ENCODE data around the gene TSPAN31.

Gene TSPAN31

DNA sequence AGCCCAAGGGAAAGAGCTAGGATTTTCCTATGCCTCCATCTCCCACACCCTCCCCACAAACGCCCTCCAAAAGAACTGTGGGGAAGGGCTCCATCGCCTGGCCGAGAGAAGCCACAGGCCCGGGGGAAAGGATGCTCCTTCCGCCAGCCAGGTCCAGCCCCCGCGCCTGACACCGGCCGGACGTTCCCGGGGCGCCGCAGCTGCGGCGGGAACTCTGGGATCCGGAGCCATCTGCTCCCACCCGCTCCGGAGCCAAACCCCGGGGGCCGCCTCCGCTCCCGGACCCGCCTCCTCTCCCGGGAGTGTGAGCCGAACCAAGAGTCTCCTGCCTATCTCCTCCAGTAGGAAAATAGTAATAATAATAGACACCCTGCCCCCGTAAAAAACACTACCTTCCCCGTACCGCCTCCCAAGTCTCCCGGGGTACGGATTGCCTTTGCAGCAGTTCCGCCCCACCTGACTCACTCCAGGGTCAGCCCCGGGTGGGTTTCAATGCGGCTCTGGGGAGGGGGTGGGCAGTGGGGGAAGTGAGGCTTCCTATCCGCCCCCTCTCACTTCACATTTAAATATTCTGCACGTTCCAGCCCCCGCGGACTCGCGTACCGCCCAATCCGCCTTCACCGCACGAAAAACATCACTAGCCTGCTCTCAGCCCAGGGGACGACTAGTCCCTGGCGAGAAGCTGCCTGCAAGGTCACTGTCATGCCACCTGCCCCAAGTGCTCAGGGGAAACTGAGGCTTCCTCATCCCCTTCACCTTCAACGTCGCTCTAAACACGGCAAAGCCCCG, 8.7 kb upstream of the TSPAN31 start:
- no peak for DNase-seq (ENCODE audit: low spot score)

DNA sequence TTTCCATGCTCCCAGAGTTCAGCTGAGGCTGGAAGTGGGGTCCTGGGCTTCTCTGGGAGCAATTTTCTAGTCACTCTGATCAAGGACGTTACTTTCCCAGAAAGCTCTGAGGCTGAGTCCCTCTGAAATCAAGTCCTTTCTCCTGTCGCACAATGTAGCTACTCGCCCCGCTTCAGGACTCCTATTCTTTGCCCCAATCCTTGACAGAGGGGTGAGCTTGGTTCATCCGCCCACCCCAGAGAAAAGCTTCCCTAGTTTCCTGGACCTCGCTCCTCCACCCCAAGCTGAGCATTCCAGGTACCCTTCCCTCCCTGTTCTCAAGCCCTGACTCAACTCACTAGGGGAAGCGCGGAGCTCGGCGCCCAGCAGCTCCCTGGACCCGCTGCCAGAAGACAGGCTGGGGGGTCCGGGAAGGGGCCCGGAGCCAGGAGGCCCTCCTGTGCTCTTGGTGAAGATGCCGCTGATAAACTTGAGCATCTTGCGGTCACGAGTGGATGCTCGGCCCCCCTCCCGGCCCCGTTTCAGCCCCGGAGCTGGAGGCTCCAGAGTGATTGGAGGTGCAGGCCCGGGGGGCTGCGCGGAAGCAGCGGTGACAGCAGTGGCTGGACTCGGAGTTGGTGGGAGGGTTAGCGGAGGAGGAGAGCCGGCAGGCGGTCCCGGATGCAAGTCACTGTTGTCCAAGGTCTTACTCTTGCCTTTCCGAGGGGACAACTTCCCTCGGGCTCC, 7.9 kb upstream of the TSPAN31 start:
- no peak for DNase-seq (ENCODE audit: low spot score)

DNA sequence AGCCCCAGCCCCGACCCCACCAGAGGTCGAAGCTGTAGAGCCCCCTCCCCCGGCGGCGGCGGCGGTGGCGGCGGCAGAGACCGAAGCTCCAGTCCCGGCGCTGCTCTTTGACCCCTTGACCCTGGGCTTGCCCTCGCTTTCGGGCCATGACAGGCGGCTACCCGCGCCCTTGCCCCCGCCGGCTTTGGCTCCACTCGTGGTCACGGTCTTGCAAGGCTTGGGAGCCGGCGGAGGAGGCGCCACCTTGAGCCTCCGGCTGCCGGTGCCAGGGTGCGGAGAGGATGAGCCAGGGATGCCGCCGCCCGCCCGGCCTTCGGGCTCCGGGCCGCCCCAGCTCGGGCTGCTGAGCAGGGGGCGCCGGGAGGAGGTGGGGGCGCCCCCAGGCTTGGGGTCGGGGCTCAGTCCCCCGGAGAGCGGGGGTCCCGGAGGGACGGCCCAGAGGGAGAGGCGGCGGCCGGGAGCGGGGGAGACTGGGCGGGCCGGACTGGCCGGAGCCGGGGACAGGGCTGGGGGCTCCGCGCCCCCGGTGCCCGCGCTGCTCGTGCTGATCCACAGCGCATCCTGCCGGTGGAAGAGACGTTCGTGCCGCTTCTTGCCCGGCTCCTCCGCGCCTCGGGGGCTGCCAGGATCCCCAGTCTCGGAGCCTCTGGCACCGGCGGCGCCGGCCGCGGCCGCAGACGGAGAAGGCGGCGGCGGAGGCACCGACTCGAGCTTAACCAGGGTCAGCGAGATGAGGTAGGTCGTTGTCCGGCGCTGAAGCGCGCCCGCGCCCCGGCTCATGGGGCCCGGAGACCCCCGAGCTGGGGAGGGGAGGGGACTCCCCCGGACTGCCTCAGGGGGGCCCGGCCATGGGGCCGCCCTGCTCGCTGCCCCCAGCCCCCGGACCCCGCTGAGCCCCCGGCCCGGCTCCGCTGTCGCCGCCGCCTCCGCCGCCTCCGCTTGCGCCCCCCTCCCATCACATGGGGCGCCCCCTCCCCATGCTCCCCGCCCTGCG, 7.1 kb upstream of the TSPAN31 start:
- no peak for DNase-seq (ENCODE audit: low spot score)

DNA sequence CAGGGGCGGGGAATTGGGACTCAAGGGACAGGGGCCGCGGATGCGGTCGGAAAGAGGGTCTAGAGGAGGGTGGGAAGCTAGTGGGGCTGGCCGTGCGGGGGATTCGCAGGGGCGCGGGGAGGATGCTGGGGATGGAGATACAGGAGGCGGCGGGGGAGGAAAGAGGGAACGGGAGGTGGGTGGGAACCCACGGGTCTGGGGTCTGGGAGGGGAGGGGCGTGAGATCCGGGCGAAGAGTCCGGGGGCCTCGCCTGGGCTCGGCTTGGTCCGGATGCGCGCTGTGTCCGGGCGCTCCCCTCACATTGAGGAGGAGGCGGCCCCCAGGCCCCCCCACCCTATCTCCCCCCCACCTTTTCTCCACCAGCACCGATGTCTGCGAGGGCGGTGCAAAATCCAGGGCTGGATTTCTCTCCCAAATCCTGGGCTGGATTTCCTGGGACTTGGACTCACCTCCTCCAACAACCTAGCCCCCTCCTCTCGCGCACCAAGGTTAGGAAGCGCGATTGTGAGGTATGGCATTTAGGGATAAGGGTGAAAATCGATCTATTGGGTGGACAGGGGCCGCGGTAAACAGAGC, 6.1 kb upstream of the TSPAN31 start, which contains the start of gene AGAP2:
TSS of gene AGAP2 (minus strand) at position 82 of the 577 bp plus-strand sequence. CDS start 496 bp downstream, outside the sequence.
- no peak for DNase-seq (ENCODE audit: low spot score)

DNA sequence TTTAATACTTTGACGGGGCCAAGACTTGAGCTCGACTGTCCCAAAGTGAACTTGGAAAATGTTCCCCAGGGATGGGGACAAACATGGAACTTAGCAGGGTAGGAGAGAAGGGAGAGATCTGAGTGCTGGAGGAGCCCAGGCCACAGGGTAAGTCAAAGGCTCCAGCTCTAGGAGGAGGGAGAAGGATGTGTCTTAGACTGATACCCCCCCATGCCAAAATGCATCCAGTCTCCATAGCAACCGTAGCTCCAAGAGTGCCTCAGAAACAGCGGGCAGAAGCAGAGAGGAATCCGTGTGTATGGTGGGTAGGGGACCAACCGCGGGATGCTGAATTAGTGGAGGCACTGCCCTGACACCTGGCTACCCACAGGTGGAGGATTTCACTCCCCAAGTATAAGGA, 5.5 kb upstream of the TSPAN31 start:
- DNase-seq (ENCODE audit: low spot score): no peak

DNA sequence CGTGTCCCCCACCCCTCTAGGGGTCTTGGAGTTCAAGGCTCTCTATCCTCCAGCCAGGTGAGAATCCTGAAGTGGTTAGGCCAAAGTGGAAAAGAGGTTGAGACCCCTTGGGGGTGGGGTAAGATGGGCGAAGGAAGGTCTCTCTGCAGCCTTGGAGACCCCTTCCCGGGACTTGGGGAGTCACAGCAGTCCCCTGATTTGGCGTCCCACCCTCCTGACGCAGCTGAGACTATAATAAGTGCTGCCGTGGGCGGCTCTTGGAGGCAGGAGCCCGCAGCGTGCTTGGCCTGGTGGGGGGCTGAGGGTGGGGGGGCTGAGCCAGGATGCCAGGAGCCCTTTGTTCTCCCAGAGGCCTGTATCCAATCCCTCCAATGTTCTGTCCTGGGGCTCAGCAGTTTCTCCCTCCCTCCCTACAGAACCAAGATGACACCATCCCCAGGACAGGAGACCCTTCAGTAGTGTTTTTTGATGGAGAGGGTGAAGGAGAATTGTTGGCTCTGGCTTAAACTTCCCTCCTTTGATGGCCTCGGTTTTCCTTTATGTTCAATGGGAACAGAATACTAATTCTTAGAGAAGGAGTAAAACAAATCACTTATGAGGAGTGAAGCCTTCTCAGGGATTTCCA, 4.8 kb upstream of the TSPAN31 start:
- DNase-seq (ENCODE audit: low spot score): no peak

DNA sequence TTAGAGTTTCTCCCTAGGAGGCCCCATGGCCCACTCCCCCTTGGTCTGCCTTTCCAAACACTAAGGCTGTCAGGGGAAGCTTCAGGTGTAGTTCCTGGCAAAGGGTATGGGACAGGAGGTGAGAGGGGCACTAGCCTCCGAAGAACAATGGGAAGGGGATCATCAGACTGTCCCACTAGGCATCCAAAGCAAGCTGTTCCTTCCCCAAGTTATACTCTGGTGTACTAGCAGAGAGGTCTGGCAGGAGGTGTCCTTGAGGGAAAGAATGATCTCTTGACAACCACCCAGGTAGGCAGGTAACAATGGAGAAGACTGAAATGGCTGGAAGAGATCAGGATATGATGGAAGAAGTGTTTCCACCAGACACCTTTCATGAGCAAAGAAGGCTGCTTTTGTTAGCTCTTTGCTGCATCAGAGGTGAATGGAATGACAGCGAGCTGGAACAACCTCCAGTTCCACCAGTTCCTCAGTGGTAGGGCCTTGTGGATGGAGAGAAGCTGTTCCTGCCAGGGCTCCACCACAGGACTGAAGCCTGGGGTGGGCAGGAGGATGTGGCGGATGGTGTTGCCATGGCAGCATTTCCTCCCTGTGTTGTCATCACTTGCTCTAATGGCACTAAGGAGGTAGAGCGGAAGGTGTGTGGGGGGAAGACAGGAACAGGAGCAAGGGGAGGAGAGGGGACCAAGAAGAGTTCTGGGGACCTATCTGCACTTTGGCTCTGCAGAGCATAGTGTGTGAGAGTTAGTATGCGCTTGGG, 4.0 kb upstream of the TSPAN31 start:
- no peak for DNase-seq (ENCODE audit: low spot score)

DNA sequence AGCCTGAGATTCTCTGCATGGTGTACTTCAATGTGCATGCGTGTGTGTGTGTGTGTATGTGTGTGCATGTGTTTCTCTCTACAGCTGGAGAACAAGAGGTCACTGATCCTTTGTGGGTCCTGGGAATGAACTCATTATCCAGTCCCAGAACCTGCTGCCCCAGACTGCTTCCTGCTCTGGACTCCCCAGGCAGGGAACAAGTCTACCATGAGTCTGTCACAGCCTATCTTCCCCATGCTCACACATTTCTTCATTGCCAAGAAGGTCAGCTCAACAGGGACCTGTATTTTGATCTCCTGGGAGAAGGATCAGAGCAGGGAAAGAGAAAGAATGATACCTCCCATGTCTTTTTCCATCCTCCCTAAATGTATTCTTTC, 3.4 kb upstream of the TSPAN31 start:
- no peak for DNase-seq (ENCODE audit: low spot score)

DNA sequence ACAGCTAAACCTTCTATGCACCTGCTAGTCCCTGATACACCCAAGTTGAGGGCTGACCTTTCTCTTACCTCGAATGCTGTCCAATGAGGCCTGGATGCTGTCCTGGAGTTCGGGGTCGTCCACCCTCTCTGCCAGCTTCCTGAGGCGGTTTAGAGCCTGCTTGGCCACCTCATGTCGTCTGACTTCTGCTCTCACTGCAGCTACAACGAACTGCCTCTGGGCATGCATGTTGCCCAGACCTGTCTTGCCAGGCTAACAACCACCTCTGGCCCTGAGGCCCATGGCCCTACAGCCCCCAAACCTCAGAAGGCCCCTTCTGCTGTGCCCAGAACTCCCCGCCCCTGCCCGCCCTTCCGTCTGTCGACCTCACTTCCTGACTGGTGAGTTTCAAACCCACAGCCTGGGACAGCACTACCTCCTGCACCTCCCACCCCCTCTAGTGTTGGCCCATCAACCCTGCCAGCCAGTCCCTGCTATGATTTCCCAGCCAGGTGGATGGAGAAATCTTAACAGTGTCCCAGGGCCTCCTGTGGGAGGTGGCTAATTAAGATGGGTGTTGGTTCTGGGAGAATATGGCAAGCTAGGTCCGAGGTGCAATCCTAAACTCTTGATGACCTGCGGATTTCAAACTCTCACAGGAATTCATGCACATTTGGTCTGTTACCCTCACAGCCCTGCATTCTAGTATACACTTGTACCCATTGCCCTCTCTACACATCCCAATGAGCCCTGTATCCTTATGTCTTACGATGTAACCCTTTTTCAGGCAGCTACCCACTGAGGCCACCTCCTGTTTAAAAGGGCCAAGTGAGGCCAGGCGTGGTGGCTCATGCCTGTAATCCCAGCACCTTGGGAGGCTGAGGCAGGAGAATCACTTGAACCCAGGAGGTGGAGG, 2.7 kb upstream of the TSPAN31 start:
- peak; percentile 20 for DNase-seq (ENCODE audit: low spot score)

DNA sequence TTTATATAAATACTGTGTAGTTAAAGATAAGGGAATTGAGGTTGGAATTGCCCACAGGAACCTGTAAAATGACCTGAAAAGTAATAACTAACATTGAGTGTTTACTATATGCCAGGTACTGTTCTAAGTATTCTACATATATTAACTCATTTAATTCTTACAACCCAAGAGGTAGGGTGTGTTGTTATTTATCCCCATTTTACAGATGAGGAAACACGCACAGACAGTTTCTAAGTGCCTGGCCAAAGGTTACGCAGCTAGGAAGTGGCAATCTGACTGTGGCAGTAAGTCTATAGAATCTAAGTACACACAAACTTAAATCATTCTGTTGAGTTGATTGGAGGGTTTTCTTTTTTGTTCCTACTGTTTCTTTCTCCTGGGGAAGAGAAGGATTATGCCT, 1.1 kb upstream of the TSPAN31 start:
- no peak for DNase-seq (ENCODE audit: low spot score)

DNA sequence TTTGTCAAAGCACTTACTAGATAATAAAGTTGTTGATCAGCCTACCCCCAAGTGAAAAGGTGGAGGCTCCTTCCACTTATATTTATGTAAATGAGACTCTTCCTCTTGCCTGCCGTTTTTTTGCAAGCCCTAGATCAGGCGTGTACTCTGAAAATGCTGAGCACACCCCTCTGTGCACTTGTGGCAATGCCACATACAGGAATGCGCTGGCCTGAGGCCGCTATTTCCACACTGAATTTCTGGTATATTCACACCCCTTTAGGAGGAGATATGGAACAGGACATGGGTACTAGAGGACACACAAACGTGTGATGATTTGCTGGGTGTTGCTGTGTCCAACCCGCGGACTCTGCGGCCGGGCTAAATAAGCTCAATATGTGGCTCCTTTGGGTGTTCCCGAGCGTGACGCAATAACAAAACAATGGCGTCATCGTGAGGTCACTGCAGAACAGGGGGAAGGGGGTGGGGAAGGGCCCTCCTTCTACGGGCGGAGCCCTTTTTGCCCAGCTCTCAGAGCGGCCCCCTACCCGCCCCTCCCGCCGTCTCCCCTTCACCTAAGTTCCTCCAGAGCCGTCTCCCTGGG, 554 bp upstream of the TSPAN31 start:
- DNase-seq (ENCODE audit: low spot score): no peak

DNA sequence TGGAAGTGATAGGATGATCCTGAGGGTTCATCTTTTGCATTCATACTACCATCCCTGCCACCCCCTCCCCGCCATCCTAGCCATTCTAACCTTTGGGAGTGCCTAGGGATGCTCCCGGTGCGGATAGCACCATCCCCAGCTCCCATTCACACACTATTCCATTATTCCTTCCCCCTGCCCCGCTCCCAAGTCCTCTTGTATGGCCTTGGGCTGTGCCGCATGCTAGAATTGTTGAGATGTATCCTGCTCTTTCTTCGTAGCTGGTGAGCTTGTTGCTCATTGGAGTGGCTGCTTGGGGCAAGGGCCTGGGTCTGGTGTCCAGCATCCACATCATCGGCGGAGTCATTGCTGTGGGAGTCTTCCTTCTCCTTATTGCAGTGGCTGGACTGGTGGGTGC, 644 bp downstream of the TSPAN31 start:
- DNase-seq (ENCODE audit: low spot score): no peak

DNA sequence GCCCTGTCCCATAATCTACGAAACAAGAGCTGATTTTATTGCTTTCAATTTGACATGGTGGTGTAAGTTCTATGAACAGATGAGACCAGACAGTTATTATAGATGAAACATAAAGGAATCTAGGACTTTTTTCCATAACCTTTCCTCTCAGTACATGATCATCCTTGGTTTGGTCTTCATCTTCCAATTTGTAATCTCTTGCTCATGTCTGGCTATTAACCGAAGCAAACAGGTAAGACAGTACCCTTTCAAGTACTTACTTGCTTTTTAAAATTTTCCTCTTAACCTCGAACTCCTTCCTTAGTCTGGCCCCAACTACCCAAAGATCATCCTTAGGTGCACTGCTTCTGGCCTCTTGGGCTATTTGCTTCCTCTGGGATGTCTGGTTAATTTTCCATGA, 1.2 kb downstream of the TSPAN31 start:
- DNase-seq (ENCODE audit: low spot score): no peak

DNA sequence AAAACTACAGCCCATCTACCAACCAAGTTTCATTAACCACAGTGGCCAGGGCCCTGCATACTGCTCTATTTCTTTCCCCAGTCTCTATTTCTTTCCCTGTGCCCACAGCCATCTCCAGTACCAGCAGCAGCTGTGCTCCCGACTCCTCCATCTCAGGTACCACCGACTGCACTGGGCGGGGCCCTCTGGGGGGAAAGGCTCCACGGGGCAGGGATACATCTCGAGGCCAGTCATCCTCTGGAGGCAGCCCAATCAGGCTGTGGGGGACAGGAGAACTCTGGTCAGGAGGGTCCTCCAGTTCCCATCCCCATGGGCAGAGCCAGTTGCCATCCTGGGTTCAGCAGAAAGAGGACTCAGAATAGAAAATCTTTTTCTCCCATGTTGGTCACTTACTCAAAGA, 4.2 kb downstream of the TSPAN31 start:
- no peak for DNase-seq (ENCODE audit: low spot score)

DNA sequence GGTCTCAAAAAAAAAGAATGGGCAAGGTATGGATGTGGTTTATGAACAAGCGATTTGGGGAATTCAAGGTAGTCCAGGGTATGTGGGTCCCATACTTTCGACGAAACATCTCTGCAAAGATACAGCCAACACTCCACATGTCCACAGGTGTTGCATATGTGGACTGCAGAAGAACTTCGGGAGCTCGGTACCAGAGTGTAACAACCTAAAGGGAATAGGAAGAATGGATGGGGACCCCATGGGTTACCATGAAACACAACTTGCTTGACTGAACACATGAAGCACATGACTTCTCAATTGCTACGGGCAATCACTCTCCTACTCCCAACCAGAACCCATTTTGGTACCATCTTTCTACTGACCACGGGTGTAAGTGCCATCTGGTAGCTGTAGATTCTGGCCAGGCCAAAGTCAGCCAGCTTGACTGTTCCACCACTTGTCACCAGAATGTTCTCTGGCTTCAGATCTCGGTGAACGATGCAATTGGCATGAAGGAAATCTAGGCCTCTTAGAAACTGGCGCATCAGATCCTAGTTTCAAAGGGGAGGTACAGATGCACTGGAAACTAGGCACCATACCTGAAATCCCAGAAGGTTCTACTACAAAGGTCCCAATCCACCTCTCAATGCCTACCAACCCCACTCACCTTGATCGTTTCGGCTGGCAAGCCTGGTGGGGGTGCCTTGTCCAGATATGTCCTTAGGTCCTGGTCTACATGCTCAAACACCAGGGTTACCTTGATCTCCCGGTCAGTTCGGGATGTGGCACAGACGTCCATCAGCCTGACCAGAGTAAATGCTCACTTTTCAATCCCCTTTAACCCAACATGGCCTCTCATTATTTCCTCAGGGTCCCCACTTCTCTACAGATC, 6.0 kb downstream of the TSPAN31 start:
- no peak for DNase-seq (ENCODE audit: low spot score)

DNA sequence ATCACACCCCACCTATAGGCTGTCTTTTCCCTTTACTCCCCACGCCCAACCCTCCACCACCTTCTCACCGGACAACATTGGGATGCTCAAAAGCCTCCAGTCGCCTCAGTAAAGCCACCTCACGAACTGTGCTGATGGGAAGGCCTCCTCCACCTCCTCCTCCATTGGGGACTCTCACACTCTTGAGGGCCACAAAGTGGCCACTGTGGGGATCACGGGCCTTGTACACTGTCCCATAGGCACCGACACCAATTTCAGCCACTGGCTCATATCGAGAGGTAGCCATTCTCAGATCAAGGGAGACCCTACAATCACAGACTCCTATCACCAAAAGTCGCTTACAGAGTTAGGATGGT, 6.6 kb downstream of the TSPAN31 start:
- DNase-seq (ENCODE audit: low spot score): no peak

DNA sequence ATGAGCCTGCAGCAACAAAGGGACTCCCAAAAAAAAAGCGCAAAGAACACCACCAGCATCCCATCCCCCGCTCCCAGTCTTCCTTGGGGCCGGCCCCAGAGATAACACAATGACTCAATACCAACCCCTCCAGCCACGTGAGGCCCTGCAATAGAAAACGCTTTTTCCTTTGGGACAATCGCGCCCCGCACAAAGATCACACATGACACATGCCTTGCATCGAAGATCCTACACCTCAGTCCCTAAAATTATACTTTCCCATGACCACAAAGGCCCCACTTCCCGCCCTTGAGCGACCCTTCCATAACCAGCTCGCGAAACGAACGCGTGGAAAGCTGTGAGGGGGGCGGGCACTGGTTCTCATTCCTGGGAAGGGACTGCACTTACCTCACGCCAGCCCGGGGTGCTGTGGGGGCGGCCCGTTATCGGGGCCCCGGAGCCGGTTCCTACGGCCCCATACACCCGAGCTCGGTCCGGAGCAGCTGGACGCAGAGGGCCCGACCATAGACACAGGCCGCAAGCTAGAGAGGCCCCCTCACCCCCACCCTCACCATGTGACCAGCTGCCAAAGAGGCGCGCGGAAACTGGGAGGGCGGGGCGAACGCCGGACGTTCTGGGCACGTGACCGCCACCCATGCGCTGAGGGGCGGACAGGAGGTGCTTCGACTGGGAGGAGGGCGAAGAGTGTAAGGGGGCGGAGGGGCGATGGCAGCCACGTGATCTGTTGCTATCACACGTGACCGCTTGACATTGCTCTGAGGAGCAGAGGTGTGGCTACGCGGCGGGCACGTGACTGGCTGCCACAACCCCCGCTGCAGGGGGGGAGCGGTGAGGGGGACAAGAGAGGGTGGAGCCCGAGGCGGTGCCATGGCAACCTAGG, 7.2 kb downstream of the TSPAN31 start, which contains the start of gene CDK4:
TSS of gene CDK4 (minus strand) at position 523 of the 880 bp plus-strand sequence. CDS start 593 bp downstream, outside the sequence.
- DNase-seq (ENCODE audit: low spot score): peak; percentile 99
